ENCODE results near the gene BACH2. TPM values are rescaled to one million over a fixed set of nuclear protein-coding genes. Genes with fewer than 3 reads are reported as not detected.

BACH2 gene
- total and polyA plus RNA-seq, 2 of the 8 experiments (the other 6 are each of a cell fraction or from before 2014, with no cell fraction given), result 1.9 to 5.9 TPM

DNA sequence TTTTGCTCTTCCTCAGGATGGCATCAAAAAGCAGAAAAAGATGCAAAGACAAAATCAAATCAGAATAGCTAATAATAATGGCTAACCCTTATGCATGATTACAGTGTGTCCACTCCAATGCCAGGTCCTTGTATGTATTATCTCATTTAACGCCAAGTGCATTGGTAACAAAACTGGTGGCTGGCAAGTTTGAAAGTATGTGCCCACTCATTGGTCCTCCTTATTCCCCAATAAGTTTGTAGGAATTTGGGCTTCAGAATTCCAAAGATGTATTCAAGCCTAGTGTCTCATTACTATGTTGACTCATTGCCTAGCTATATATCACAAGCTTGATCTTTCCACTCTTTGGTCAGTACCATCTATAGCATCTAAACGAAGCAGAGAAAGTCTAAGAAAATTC, 205.8 kb downstream of the BACH2 start:
- CTCF ChIA-PET (ENCODE audit: partially characterized antibody), result interaction anchor here (1.4 kb wide), 1 partner anchor 19 kb away, joined by 4 read pairs; no protein-coding TSS in a partner anchor
- H3K36me3 ChIP-seq (ENCODE audit: control insufficient read depth in 2 of 4, insufficient read depth in 4 of 4, low read length in 3 of 4), result no peaks in the 10 kb centered on the region
- POLR2A ChIA-PET (ENCODE audit: partially characterized antibody), result no interaction called here
- no peaks in the 10 kb centered on the region for H3K9me3 ChIP-seq (ENCODE audit: insufficient read depth in 2 of 2, low read depth in 1 of 2, low read length in 1 of 2)
- H2BK5ac ChIP-seq (ENCODE audit: low read depth, low read length), result no peak overlapping the region
- H3K23me2 ChIP-seq (ENCODE audit: low read depth, low read length), result no peaks in the 10 kb centered on the region
- no peaks in the 10 kb centered on the region for H3K27me3 ChIP-seq (replicated peaks in 1 of 4; ENCODE audit: control insufficient read depth in 3 of 4, extremely low read depth in 1 of 4, insufficient read depth in 3 of 4, low read length in 3 of 4)
- H3K79me1 ChIP-seq (ENCODE audit: low read depth, low read length), result no peaks in the 10 kb centered on the region
- no peaks in the 10 kb centered on the region for H4K20me1 ChIP-seq (replicated peaks in 1 of 2; ENCODE audit: control insufficient read depth in 1 of 2, insufficient read depth in 2 of 2, low read length in 2 of 2)
- no peaks in the 10 kb centered on the region for H3K79me2 ChIP-seq (ENCODE audit: control insufficient read depth in 1 of 2, insufficient read depth in 2 of 2, low read length in 2 of 2)
- H3K4me3 ChIP-seq (ENCODE audit: extremely low read depth in 1 of 4, insufficient read depth in 2 of 4, low read depth in 3 of 4, low read length in 4 of 4), result no peak overlapping the region
- no peak overlapping the region for H3K18ac ChIP-seq (ENCODE audit: extremely low read depth, low read length)
- H2AK5ac ChIP-seq (ENCODE audit: low read depth, low read length), result no peak overlapping the region
- DNase-seq (ENCODE audit: low read depth in 1 of 2, low spot score in 2 of 2) (no peak), FAIRE-seq (no peak)
- no peak overlapping the region for H3K27ac ChIP-seq (ENCODE audit: low read depth, low read length)
- no peaks in the 10 kb centered on the region for H3K4me1 ChIP-seq (replicated peaks in 1 of 4; ENCODE audit: control insufficient read depth in 3 of 4, insufficient read depth in 4 of 4, low read length in 3 of 4)
- no peak overlapping the region for H4K8ac ChIP-seq (ENCODE audit: extremely low read depth, insufficient read depth, low read length)
- no peak overlapping the region for H2AFZ ChIP-seq (ENCODE audit: low read length)
- no peak overlapping the region for H3K56ac ChIP-seq (replicated peaks; ENCODE audit: insufficient read length, low read depth, low read length)
- H2BK20ac ChIP-seq (ENCODE audit: low read length), result no peak overlapping the region
- no peak overlapping the region for H2BK15ac ChIP-seq (ENCODE audit: low read length)
- no peak overlapping the region for H2BK12ac ChIP-seq (ENCODE audit: low read depth, low read length)
- no peak overlapping the region for H3K4me2 ChIP-seq (ENCODE audit: insufficient read depth in 1 of 2, low read depth in 2 of 2, low read length in 2 of 2)
- no peak overlapping the region for H4K5ac ChIP-seq (ENCODE audit: insufficient read length, low read depth, low read length)
- no peak overlapping the region for H4K91ac ChIP-seq (replicated peaks; ENCODE audit: insufficient read length, low read length)
- no peak overlapping the region for H2BK120ac ChIP-seq (replicated peaks; ENCODE audit: low read depth, low read length)
- WGBS, 2 experiments (ENCODE audit: extremely low coverage in 1 of 2, insufficient coverage in 1 of 2, insufficient read length in 1 of 2, insufficient replicate concordance in 2 of 2, low coverage in 1 of 2, low lambda C conversion rate in 2 of 2, missing lambda C conversion rate in 1 of 2), result 94% methylated on average over 2 of the region's 2 CpGs; no CpG with 5 or more reads in 1 of the 2 experiments
- H3K23ac ChIP-seq (ENCODE audit: insufficient read length), result no peak overlapping the region
- H3K14ac ChIP-seq (ENCODE audit: insufficient read length), result no peak overlapping the region
- H3K9ac ChIP-seq (replicated peaks in 1 of 4; ENCODE audit: extremely low read depth in 1 of 4, low read depth in 3 of 4, low read length in 3 of 4), result no peak overlapping the region
- no peak overlapping the region for H3K4ac ChIP-seq (replicated peaks; ENCODE audit: insufficient read length, low read depth, low read length)
